CD4-positive, CD25-positive, alpha-beta regulatory T cell (primary cell): ENCODE results near the gene BRAP. TPM values are rescaled to one million over a fixed set of nuclear protein-coding genes. Genes with fewer than 3 reads are reported as not detected.
"Not testable (repeated sequence)": the region's sequence is repeated elsewhere in the genome, so short reads cannot be mapped to it uniquely, and the experiment has no call there.

ENCODE experiments used
- ATAC-seq, 2 donors: fragments of 150-1000 bp; cut with Tn5 transposase; one replicate each; pipeline ENCODE4 v1.10.0; 2021; ENCODE audit warnings: low read depth in 2 of 2, moderate number of reproducible peaks in 2 of 2, moderate library complexity in 1 of 2
- DNase-seq, 3 donors: peaks; one replicate each; pipeline versions ENCODE4 v3.0.0 to v3.0.0-alpha.2; 2012 to 2022; ENCODE audit warnings: mixed read lengths in 1 of 3
- H3K27ac ChIP-seq: one replicate; pipeline ENCODE4 v1.7.0; 2013; ENCODE audit warnings: mild to moderate bottlenecking, low read length; ENCODE audit not compliant: insufficient read depth, poor library complexity, severe bottlenecking
- H3K27me3 ChIP-seq: one replicate; pipeline ENCODE4 v1.7.0; 2013; ENCODE audit warnings: low read length; ENCODE audit not compliant: control insufficient read depth, insufficient read depth
- H3K36me3 ChIP-seq: one replicate; pipeline ENCODE4 v1.7.0; 2013; ENCODE audit warnings: mild to moderate bottlenecking, low read length, moderate library complexity; ENCODE audit not compliant: control insufficient read depth, insufficient read depth
- H3K4me1 ChIP-seq: 2 replicates; pipeline ENCODE4 v1.7.0; 2013; ENCODE audit warnings: mild to moderate bottlenecking, low read length; ENCODE audit not compliant: insufficient read depth, control insufficient read depth, poor library complexity, severe bottlenecking
- H3K4me3 ChIP-seq: one replicate; pipeline ENCODE4 v1.7.0; 2013; ENCODE audit warnings: low read depth, mild to moderate bottlenecking, low read length, moderate library complexity
- H3K9me3 ChIP-seq, 2 experiments: 1 replicate in 1 of 2; 2 replicates in 1 of 2; pipeline ENCODE4 v1.7.0; 2013; ENCODE audit warnings: low read length in 2 of 2, mild to moderate bottlenecking in 1 of 2, moderate library complexity in 1 of 2; ENCODE audit not compliant: control insufficient read depth in 2 of 2
- H3K27ac Mint-ChIP-seq, 3 donors: one replicate each; pipeline ENCODE4 v1.8.0; 2020 to 2022; ENCODE audit warnings: mild to moderate bottlenecking in 3 of 3, mixed read lengths in 3 of 3, moderate library complexity in 2 of 3
- H3K27me3 Mint-ChIP-seq: one replicate; pipeline ENCODE4 v1.8.0; 2022; ENCODE audit warnings: mild to moderate bottlenecking, mixed read lengths
- H3K36me3 Mint-ChIP-seq: one replicate; pipeline ENCODE4 v1.8.0; 2020; ENCODE audit warnings: mixed read lengths
- H3K4me1 Mint-ChIP-seq, 4 donors: one replicate each; pipeline ENCODE4 v1.8.0; 2020 to 2022; ENCODE audit warnings: mixed read lengths in 4 of 4, mild to moderate bottlenecking in 1 of 4
- H3K4me3 Mint-ChIP-seq, 4 donors: one replicate each; pipeline ENCODE4 v1.8.0; 2020 to 2022; ENCODE audit warnings: mild to moderate bottlenecking in 4 of 4, mixed read lengths in 4 of 4, moderate library complexity in 3 of 4
- H3K9me3 Mint-ChIP-seq, 7 donors: one replicate each; pipeline ENCODE4 v1.8.0; 2020 to 2022; ENCODE audit warnings: mixed read lengths in 7 of 7, mild to moderate bottlenecking in 3 of 7, moderate library complexity in 2 of 7
- polyA plus RNA-seq, 4 donors: library from polyadenylated mRNA; unstranded; fragments of 300-500 nt; fragmentation: Illumina TruSeq; gene quantifications; one replicate each; pipeline ENCODE4 v1.2.3, GENCODE V29; 2021
- total RNA-seq: library from RNA; stranded (reverse); gene quantifications from one replicate; pipeline ENCODE4 v1.2.3, GENCODE V29; 2022

BRAP gene
- total and polyA plus RNA-seq, 5 donors from 2014 or later, result 21.2 to 26.1 (median 25.3) TPM

DNA sequence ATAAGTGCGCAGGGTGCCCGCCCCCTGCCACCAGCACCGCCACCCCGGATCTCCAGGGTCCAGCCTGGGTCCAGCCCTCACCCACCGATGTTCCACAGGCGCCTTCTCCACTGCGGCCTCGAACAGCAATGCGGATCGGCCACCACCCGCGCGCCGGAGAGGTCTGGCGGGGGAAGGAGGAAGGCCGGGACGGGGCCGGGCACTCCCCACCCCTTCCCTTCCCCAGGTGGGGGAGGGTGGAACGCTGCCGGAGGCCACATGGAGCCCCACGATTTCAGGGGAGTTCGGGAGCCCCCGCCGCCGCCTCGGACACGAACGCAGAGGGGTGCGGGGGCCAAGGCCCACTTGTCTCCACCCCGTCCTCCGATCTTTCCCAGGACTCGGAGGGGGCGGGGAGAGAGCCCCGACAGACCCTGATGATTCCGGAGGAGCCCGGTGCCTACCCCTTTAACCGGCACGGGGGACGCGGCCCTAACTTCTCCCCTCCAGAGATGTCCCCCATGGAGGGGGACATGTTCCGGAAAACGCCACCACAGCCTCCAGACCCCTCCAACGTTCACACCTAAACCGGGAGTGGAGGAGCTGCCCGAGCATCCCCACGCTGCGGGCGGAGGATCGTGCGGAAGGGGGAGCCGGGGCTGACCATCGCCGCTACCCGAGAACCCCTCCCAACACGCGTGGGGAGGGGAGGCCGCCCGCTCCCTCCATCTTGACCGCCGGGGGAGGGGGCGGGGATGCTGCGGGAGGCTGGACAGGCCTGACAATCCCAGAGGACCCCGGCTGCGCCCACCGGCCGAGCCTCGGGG is 87.7 kb downstream of the BRAP start:
- Mint-ChIP-seq H3K4me3 (peak overlapping the region; percentile 94 to 97 (median 95)), H3K9me3 (no peaks in the 10 kb centered on the region), H3K4me1 (peaks cover 10 to 54% (median 36%) of the 10 kb centered on the region in 4 donors), H3K36me3 (no peaks in the 10 kb centered on the region), H3K27me3 (peaks cover 20% of the 10 kb centered on the region), H3K27ac (peak overlapping the region; percentile 77 to 93 (median 88))
- Histone ChIP-seq H3K27ac (peak overlapping the region; percentile 47), H3K27me3 (no peaks in the 10 kb centered on the region), H3K9me3 (no peaks in the 10 kb centered on the region), H3K4me3 (peak overlapping the region; percentile 78), H3K36me3 (no peaks in the 10 kb centered on the region), H3K4me1 (peaks cover 23% of the 10 kb centered on the region)
- DNase-seq (peak; percentile 9 to 16 (median 14)), ATAC-seq (no peak)

DNA sequence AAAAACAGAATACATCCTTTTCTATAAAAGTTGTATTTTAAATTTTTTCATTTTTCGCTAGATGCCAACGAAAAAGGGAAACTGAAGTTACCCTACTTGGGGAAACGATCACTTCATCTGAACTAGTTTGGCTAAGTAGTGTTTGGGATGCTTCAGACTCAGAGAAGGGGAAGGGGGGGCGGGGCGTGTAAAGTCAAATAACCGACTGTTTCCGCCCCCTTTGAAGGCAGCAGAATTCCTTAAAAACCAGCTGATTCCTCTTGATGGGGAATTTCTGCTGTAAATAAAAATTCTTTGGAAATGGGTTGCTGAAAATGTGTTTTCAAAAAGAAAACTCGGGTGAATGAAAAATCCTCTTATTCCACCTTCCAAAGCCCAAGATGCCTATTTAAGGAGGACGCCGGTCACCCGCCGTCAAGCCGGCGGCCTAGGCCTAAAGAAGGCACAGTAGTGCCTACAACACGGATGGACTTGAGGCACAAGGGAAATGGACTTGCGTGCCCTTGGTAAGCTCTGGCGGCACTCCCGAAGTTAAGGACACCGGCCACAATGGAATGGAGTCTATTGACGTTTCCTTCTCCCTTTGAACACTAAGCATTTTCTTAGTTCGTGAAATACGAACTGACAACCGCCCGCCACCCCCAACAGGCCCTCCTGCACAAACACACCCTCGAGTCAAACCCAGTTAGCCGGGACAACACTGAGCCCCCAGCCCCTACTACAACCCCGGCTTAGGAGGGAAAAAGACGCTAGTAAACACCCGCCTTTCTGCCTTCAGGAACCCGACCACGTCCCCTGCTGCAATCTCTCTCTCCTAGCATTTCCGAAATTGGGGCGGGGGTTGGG is 88.5 kb downstream of the BRAP start:
- Mint-ChIP-seq H3K4me3 (peak overlapping the region; percentile 94 to 97 (median 95)), H3K27ac (peak overlapping the region; percentile 58 to 93 (median 88)), H3K36me3 (no peaks in the 10 kb centered on the region), H3K4me1 (peaks cover 10 to 60% (median 38%) of the 10 kb centered on the region in 4 donors), H3K9me3 (no peaks in the 10 kb centered on the region), H3K27me3 (peaks cover 20% of the 10 kb centered on the region)
- Histone ChIP-seq H3K4me3 (peak overlapping the region; percentile 78), H3K4me1 (peaks cover 23% of the 10 kb centered on the region), H3K9me3 (no peaks in the 10 kb centered on the region), H3K36me3 (no peaks in the 10 kb centered on the region), H3K27me3 (no peaks in the 10 kb centered on the region), H3K27ac (peak overlapping the region; percentile 47)
- DNase-seq (peak in 2 of 3 donors; percentile 14 to 47), ATAC-seq (no peak)

DNA sequence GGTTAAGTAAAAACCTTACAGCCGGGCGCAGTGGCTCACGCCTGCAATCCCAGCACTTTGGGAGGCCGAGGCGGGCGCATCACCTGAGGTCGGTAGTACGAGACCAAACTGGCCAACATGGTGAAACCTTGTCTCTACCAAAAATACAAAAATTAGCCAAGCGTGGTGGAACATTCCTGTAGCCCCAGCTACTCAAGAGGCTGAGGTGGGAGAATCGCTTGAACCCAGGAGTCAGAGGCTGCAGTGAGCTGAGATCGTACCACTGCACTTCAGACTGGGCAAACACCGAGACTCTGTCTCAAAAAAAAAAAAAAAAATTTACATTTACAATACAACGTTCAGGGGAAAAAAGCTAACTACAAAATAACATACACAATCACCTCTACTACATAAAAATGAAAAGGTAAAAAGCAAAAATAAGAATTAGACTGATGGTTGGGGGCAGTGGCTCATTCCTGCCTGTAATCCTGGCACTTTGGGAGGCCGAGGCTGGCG is 90.4 kb downstream of the BRAP start:
- H3K27me3 ChIP-seq, H3K27ac ChIP-seq, ATAC-seq, H3K9me3 ChIP-seq, H3K36me3 Mint-ChIP-seq, H3K36me3 ChIP-seq, H3K9me3 Mint-ChIP-seq, DNase-seq: not testable (repeated sequence)
- Mint-ChIP-seq H3K4me3 (peak overlapping the region; percentile 11 to 84 (median 50)), H3K27me3 (peaks cover 14% of the 10 kb centered on the region), H3K27ac (peak overlapping the region in 1 of 3 donors; percentile 29), H3K4me1 (peaks cover 10 to 62% (median 40%) of the 10 kb centered on the region in 4 donors)
- Histone ChIP-seq H3K4me1 (peaks cover 23% of the 10 kb centered on the region), H3K4me3 (peak overlapping the region; percentile 2)

Other genes with a start within 250 kb of the BRAP start
- 43.1 TPM for gene ATXN2, start 86.6 kb downstream of the BRAP start, total RNA-seq
- gene ATXN2, start 86.6 kb downstream of the BRAP start, polyA plus RNA-seq, result 10 to 100 TPM in 3 of 4 donors, 1 to 10 TPM in 1; 9.7 to 15.5 (median 14.3) TPM
- gene ACAD10, start 97 bp upstream of the BRAP start, total RNA-seq, result 27.6 TPM
- gene ACAD10, start 97 bp upstream of the BRAP start, polyA plus RNA-seq, result 10 to 100 TPM in 2 of 4 donors, 1 to 10 TPM in 2; 6.9 to 11.8 (median 10.1) TPM
- 1.7 TPM for gene ALDH2, start 81.0 kb upstream of the BRAP start, total RNA-seq
- under 1 TPM; 0.02 to 0.64 (median 0.19) TPM for gene ALDH2, start 81.0 kb upstream of the BRAP start, polyA plus RNA-seq
- 61.1 TPM for gene MAPKAPK5, start 156.3 kb upstream of the BRAP start, total RNA-seq
- gene MAPKAPK5, start 156.3 kb upstream of the BRAP start, polyA plus RNA-seq, result 10 to 100 TPM; 27.5 to 33.5 (median 32.1) TPM